HG03521 (cell line): ENCODE data around the gene TIMM17A.

Experiments used
- ATAC-seq: cut with Tn5 transposase; IDR thresholded peaks from one replicate; pipeline ENCODE4 v1.9.1; 2021; ENCODE audit warnings: mild to moderate bottlenecking, moderate library complexity; ENCODE audit not compliant: unreplicated experiment

TIMM17A gene

DNA sequence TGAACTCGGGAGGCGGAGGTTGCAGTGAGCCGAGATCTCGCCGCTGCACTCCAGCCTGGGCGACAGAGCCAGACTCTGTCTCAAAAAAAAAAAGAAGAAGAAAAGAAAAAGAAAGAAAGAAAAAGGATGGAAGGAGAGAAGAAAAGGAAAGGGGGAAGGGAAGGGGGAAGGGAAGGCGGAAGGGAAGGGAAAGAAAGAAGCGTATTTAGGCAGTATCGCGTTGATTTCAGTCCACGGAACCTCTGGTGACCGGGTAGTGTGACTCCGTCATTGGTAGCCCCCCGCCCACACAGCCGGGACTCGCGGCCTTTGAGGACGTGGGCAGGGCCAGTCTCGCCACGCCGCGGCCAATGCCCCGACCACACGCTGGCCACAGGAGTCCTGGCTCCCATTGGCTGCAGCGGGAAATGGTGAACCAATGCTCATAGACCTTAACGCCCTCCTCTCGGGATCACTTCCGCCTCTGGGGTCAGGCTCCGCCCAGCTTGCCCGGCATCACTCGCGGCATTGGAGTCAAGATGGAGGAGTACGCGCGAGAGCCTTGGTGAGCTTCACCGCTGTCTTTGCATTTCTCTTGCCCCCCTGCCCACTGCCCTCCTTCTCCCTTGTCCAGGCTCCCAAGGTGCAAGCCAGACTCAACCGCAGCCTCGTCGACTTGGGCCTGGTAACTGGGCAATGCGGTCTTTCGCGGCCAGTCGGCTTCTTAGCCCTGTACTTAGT is at the start of gene TIMM17A:
TSS of gene TIMM17A (plus strand) at position 495 of the 720 bp plus-strand sequence. CDS start at position 519, 24 bp downstream.
- ATAC-seq = peak; percentile 100

DNA sequence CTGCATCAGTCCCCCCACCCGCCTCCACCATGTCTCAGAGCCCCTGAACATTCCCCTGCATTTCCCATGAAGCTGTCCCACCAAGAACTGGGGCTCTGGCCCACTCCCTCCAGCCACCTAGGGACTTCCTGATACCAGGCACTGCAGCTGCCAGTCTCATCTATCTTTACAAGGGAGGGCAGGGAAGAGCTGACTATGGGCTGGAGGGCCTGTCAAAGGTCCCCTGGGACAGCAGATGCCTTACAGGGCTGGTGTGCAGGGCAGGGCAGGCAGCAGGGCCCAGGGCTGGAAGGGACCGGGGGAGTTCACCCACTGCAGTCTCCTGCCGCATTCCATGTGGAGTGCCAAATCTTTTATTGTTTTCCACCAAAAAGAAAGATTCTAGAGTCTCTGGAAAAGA is 49.0 kb upstream of the TIMM17A start:
- no peak for ATAC-seq

DNA sequence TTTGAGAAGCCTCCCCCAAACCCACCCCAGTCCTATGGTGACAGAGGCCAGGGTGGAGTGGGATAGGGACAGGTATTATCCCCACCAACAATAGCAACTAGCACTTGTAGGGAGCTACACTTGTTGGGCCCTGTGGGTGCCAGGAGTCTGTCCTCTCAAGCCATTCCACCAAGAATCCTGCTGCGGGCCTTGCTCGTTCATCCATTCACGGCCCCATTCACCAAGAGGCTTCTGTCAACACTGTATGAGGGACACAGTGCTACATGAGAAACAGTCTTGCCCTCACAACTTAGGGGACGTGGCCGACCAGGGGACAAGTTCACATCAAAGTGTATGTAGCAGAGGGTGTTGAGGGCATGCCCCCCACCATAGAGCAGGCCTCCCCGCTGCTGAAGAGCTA is 47.7 kb upstream of the TIMM17A start:
- no peak for ATAC-seq

DNA sequence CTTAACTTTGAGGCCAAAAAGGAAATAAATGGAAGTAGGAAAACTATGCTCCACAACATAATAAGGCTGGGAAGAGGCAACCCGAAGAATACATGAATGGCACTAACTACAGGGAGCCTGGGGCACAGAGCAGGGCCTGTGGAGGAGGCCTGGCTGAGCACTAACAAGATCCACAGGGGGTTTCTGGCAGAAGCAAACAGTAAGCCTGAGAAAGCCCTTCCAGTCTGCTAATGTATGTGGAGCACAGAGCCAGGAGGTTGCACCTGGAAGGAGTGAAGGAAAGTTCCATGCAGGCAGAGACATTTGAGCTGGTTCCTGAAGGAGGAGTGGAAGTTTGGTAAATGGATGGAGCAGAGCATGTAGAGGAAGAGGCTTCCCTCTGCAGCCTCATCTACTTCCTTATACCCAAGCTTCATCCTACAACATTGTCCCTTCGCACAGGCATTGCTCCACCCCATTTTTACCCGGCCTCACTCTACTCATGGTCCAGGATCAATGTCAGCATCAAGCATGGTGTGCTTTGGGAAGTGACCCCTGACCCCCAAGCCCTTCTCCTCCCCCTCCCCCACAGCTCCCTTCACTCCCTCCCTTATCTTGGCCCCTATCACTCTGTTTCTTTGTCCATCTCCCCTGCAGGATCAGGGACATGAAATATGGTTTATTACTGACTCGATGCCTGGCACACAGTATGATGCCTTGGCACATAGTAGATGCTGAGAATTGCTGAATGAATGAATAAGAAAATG is 43.3 kb upstream of the TIMM17A start:
- no peak for ATAC-seq

DNA sequence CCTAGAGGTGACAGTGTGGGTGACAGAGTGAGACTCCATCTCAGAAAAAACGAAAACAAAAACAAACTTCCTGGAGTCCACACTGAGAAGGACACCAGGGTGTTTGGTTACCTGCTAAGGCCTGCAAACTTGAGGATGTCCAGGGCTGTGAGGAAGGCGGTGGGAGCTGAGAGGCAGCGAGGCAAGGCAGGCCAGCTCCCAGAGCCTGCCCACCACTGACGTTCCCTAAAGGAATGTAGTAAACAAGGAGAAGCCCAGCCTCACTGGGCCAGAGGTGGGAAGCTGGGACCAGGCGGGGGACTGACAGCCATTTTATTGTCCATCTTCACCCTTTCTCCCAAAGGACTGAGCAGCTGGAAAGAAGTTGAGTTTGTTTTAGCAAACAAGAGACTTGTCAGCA is 42.5 kb upstream of the TIMM17A start:
- ATAC-seq = no peak

DNA sequence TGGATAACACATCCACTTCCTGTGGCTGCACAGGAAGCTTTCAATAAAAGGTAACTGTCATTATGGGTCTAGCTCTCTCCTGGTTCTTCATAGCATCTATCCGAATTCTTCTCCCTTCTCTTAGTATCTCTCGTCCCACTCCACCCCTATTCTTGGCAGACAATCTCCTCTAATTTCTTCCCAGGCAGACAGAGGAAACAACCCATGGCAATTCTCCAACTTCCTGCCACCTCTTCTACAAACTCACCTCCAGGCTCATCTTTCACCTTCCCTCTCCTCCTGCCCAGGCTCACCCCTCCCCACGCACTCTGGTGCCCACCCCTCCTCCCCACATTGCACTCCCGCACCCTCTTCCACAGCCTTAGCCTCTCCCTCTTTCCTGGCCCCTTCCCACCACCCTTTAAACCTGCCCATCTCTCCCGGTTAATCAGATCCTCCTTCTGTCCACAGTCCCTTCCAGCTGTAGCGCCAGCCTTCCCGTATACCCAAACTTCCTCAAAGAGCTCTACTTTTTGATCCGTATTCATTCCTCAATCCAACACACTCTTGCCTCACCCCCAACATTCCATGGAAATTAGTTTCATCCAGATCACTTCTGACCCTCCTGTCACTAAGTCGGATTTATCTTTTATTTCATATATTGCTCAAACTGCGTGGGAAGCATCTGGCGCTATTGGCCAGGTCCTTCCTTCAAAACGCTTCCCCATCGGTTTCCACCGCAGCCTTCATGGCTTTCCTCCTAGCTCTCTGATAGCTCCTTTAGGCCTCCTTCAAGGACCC is 40.7 kb upstream of the TIMM17A start:
- ATAC-seq = no peak

DNA sequence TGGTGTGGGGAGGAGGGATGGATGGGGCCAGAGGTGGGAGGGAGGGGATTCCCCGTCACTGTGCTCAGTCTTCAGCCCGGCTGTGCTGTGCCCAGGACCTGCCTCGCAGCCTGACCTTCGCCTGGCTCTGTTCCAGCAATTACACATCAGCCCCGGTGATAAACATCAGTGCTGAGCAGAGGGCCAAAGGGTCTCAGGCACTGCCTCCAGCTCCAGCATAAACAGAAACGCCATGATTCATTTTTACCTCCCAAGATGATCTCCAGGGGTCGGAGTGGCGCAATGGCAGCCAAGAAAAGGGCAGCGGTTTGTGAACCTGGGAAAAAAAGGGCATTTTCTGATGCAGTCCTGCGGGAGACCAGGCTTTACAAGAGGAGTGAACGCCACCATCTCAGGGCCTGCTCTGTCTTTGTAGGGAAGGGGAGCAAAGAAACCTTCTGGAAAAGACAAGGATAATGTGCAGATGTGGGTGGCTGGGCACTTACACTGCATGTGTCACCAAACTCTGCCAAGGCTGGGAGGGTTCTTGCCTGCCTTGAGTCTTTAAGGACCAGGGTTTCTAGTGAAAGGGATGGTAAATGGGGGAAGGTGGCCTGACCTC is 38.6 kb upstream of the TIMM17A start:
- no peak for ATAC-seq

DNA sequence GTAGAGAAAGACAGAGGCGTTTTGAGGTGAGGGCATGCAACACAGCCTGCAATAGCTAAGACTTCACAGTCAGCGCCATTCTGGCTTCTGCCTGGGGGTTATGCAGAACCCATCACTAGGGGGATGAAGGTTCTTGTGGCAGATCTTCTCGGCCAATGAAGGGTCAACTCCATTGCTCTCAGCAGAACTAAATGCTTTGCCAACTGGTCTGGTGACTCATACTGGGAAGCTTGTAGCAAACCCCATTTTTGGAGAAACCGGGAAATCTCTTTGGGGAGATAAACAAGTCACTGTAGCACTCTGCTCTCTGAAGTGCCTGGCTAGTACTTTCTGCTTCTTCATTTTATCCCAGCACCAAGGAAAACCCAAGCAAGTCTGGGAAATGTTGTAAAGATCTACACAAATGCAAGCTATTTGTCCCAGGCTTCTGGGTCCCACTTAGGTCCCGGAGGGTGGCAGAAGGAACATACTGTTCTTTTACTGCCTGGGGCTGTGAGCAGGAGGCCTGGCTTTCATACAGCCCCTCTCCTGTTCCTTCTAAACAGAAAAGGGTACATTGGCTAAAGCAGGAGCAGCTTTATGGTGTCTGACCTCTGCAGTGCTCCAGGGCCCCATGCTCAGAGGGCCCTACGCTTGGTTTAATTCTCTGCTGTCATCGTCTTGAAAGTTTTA is 37.8 kb upstream of the TIMM17A start:
- no peak for ATAC-seq

DNA sequence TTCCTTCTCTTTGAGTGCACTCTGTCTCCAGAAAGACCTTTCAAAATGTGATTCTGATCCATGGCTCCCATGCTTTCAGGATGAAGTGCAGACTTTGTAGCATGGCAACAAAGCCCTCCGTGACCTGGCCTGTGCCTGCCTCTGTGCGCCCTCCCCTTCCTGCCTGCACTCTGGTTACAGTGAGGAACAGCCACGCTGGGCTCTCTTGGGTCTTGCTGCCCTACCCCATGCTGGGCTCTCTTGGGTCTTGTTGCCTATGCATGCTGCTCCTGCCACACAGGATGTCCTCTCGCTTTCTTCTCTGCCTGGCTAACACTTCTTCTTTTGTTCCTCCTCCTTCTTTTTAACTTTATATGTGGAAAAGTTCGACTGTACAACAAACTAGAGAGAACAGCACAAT is 37.0 kb upstream of the TIMM17A start:
- ATAC-seq = no peak

DNA sequence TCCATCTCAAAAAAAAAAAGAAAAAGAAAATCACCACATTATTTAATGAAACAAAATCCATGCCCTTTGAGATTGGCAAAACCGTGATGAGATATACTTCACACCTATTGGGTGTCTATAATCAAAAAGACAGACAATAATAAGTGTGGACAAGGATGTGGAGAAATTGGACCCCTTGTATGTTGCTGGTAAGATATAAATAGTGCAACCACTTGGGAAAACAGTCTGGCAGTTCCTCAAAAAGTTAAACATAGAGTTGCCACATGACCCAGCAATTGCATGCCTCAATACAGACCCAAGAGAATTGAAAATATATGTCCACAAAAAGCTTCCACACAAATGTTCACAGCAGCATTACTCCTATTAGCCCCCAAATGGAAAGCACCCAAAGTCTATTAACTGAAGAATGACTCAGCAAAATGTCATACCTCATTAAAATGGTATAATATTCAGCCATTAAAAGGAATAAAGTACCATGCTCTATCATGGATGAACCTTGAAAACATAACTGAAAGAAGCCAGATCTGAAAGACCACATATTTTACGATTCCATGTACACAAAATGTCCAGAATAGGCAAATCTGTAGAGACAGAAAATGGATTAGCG is 33.2 kb upstream of the TIMM17A start:
- ATAC-seq = no peak

DNA sequence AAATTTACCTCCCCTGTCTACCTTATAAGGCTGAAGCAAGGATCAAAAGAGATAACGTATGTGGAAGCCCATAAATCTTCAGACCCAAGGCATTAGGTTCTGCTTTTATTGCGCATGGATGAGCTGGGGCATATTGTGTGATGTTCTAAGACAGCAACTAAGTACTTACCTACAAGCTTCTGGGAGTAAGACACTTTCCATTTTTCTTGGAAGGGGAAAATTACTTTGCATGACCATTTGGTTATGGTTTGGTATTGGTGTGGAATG is 30.1 kb upstream of the TIMM17A start:
- no peak for ATAC-seq

DNA sequence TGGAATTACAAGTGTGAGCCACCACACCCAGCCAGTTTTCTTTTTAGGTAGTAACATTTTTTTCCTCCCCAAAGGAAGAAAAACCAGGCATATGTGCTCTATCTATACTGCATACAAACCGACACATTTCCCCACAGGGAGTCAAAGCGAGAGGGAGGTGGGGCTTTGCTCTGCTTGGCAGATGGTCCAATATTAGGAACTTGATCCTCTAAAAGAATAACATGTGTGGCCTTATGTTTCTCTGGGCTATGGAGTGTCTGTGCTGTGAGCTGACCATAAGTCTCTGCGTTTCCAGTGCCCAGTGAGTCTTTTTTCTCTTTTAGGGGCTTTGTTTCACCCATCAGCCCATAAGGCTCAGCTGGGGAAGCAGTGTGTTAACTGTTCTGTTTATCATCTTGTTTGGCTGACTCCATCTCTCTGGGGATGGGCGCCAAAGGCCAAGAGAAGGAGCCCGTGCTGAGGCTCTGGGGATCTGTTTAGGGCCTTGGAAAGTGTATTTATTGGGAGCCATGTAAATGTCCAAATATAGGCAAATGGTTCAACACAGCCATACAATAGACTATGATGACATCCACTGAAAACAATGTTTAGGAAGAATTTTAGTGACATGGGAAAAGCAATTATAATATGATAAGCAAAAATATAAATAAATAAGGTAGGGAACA is 29.2 kb upstream of the TIMM17A start:
- ATAC-seq = no peak

DNA sequence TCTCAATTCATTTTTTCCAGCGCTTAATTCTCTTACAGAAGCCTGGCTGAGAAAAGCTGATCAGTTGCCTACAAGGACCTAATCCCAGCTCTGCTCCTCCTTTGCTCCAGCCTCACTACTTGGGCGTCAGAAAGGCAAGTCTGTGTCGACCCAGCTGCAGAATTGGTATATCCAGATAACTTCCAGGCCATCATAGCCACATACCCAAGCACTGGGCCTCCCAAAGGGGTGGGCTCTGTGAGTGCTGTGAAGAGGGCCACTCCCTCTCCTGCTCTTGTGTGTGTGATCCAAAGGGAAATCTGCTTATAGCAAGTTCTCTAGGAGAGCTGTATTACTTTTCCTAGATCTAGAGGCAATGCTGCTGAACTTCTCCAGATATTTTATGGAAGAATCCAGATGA is 27.0 kb upstream of the TIMM17A start:
- no peak for ATAC-seq

DNA sequence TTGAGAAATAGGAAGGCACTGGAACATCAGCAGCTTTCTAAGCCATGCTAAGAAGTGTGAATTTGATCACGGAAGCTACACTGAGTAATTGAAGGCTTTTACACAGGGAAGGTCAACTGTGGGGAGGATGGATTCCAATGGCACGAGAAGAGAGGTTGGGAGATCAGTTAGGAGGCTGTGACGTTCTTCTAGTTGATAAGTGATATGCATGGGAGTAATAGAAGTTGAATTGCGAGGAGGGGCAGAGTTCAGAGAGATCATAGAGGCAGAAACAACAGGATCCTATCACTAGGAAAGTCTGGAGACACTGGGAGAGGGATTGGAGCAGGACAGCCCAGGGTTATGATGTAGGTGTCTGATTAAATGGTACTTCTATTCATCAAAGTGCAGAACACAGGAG is 25.2 kb upstream of the TIMM17A start:
- no peak for ATAC-seq

DNA sequence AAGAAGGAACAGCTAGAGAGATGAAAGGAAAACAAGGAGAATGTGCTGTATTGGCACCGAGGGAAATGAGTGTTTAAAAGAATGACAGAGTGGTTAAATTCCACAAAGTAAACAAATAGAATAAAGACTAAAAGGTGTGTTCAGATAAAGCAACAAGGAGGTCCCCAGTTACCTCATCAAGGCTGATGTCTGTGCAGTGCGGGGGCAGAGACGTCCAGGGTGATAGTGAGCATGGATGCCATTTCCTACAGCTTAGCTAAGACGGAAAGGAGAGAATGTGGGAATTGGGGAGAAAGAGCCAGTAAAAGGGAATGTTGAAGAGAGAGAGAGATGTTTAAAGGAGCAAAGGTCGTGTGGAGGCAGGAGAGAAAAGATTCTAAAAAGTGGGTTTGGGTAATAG is 24.5 kb upstream of the TIMM17A start:
- ATAC-seq = no peak

DNA sequence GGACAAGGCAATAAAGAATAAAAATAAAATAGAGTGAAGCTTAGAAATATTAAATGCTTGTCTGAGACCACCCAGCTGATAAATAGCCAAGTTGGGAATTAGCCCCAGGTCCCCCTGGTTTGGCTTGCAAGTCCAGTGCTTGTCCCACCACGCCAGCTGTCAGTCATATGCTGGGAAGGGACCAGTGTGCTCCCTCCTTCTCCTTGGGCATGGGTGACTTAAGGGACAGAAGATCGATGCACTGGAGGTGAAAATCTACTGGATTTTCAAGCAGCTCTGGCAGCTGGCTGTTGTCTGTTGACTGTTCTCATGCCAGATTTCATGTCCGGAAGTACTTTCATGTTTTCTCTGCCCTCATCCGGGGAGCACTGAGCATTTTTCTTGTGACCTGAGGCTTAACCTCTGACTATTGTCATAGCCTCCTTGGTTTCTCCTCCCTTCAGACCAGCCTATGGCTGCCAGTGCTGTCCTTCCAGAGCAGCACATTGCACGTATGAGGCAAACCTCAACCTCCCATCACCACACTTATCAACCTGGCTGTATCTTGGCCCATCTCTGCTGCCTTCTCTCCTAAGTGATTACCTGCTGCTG is 21.4 kb upstream of the TIMM17A start:
- ATAC-seq = no peak

DNA sequence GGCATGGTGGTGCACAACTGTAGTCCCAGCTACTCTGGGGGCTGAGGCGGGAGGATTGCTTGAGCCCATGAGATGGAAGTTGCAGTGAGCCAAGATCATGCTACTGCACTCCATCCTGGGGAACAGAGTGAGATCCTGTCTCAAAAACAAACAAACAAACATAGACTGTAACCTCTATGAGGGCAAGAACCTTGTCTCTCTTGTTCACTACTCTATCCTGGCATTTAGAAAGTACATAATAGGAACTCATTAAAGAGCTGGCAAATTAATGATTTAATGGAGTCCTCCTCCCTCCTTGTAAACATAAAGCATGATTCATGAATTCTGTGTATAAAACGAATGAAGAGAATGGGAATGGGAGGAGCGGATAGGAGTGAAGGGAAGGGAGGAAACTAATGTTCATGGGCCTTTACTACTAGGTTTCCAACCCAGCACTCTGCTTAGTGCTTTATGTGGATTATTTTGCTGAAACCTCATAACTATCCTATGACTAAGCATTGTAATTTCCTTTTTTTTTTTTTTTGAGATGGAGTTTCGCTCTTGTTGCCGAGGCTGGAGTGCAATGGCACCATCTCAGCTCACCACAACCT is 17.6 kb upstream of the TIMM17A start:
- ATAC-seq = no peak

DNA sequence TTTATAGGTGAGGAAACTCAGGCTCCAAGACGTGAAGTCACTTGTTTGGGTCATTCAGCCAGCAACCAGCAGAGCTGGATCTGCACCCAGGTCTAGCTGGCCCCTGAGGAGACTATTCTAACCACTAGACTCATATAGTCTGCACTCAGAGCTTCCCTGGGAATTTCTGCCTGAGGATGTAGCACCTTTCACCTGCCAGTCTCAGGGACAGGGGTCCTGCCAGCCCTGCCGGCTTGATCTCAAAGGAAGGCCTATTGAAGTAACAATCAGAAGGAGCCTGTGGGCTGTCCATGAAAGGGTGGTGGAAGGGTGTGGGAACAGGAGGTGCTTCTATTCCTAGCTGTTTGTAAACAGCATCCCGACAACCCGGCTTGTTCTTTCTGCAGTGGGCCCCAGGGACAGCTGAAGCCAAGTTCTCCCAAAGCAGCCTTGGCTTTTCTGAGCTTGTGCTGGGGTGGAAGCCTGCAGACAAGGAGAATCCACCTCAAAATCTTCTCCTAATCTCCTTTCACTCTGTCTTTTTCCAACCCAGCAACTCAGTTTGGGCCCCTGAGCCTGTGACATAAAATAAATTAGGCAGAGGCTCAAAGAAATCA is 16.8 kb upstream of the TIMM17A start:
- ATAC-seq = no peak

DNA sequence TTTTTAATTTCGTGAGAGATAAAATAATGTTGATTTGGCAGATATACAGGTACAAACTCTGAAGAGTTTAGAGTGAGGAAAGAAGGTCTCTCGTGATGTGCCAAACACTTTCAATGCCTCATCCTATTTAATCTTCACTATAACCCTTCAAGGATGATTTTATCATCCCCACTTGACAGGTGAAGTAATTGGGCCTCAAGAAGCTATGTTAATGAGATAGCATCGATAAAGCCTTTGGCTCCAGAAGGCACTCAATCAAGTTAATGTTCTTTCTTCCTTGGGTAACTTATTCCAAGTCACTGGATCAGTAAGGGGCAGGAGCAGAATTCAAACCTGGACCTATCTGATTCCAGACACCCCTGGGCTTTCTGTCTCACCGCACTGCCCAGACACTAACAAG is 16.2 kb upstream of the TIMM17A start:
- ATAC-seq = no peak
